Mesodermal cell (in vitro differentiated cells): Measurements from ENCODE around the gene EXOC3L1.

Experiments
- H3K27ac ChIP-seq: 2 replicates; pipeline ENCODE4 v1.7.0; 2013; ENCODE audit warnings: mild to moderate bottlenecking, low read depth, low read length, moderate library complexity; ENCODE audit not compliant: severe bottlenecking
- H3K36me3 ChIP-seq: 2 replicates; pipeline ENCODE4 v1.7.1; 2013; ENCODE audit warnings: mild to moderate bottlenecking, low read length, moderate library complexity; ENCODE audit not compliant: control insufficient read depth, insufficient read depth
- H3K4me1 ChIP-seq: one replicate; pipeline ENCODE4 v1.7.1; 2013; ENCODE audit warnings: mild to moderate bottlenecking, low read length; ENCODE audit not compliant: insufficient read depth, control insufficient read depth, poor library complexity, severe bottlenecking
- H3K4me3 ChIP-seq: 2 replicates; pipeline ENCODE4 v1.7.0; 2013; ENCODE audit warnings: low read length, control low read depth, mild to moderate bottlenecking; ENCODE audit not compliant: insufficient read depth, poor library complexity, severe bottlenecking; ENCODE audit errors: extremely low read depth
- H3K9me3 ChIP-seq: 2 replicates; pipeline ENCODE4 v1.7.1; 2013; ENCODE audit warnings: mild to moderate bottlenecking, low read length, moderate library complexity; ENCODE audit not compliant: control insufficient read depth
- WGBS, 2 experiments: methylation state at CpG; one replicate each; pipeline ENCODE4 v1.1.5; 2013; ENCODE audit warnings: missing lambda C conversion rate in 2 of 2; ENCODE audit not compliant: insufficient coverage in 2 of 2; 5-methylcytosine and 5-hydroxymethylcytosine counted together

EXOC3L1 gene

GRCh38 chr16:67150047-67150832 lies 39.7 kb downstream of the EXOC3L1 start:
- peak overlapping the region; percentile 56 for H3K4me3 ChIP-seq
- H3K4me1 ChIP-seq = no peaks in the 10 kb centered on the region
- H3K36me3 ChIP-seq = peaks cover 45% of the 10 kb centered on the region
- H3K27ac ChIP-seq = peak overlapping the region; percentile 53
- 19 to 21% methylated on average over 68 to 90 of the region's 94 CpGs for WGBS, 2 experiments
- H3K9me3 ChIP-seq = no peaks in the 10 kb centered on the region

- no peak overlapping the region for H3K4me3 ChIP-seq
- H3K27ac ChIP-seq = no peak overlapping the region
- 85 to 89% methylated on average over 77 of the region's 77 CpGs for WGBS, 2 experiments
- H3K4me1 ChIP-seq = no peaks in the 10 kb centered on the region
- H3K36me3 ChIP-seq = peaks cover 53% of the 10 kb centered on the region
- H3K9me3 ChIP-seq = no peaks in the 10 kb centered on the region
These were observed 40.5 kb downstream of the EXOC3L1 start for GRCh38 chr16:67149276-67150046.

DNA sequence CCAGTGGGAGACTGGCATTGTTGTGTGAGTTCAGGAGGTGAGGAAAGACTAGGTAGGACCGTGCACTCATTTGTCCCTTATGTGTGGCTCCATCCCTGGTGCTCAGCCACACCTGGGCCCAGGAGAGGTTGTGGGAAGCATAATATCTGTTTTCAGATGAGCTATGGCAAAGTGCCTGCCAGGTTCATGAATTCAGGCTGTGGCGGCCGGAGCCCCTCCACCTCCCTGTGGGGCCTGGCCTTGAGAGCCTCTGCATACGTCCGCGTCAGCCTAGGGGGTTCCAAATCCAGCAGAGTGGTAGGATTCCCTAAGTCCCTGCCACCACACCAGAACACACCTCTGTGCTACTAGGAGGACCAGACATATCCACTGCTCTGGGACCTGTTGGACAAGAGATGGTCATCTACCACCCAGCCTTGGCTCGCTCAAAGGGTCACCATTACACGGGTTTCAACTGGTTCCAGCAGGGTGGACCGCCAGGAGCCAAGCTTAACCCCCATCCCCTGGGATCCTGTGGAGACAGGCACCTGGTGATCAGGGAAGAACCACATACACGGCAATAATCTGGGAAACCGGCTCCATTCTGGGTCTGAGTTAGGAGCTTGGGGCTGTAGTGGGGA lies 41.2 kb downstream of the EXOC3L1 start:
- Histone ChIP-seq H3K9me3 (no peaks in the 10 kb centered on the region), H3K4me3 (no peak overlapping the region), H3K4me1 (no peaks in the 10 kb centered on the region), H3K27ac (no peak overlapping the region), H3K36me3 (peaks cover 59% of the 10 kb centered on the region)
- WGBS, 2 experiments = 97% methylated on average over 8 to 10 of the region's 11 CpGs

- H3K36me3 ChIP-seq = peaks cover 63% of the 10 kb centered on the region
- H3K4me1 ChIP-seq = no peaks in the 10 kb centered on the region
- H3K4me3 ChIP-seq = no peak overlapping the region
- H3K27ac ChIP-seq = no peak overlapping the region
- WGBS, 2 experiments = 93 to 100% methylated on average over 2 of the region's 2 CpGs
- no peaks in the 10 kb centered on the region for H3K9me3 ChIP-seq
These were observed 41.7 kb downstream of the EXOC3L1 start for GRCh38 chr16:67148221-67148620.

- H3K4me3 ChIP-seq = no peak overlapping the region
- no peaks in the 10 kb centered on the region for H3K4me1 ChIP-seq
- H3K9me3 ChIP-seq = no peaks in the 10 kb centered on the region
- 85 to 98% methylated on average over 4 of the region's 4 CpGs for WGBS, 2 experiments
- peaks cover 70% of the 10 kb centered on the region for H3K36me3 ChIP-seq
- no peak overlapping the region for H3K27ac ChIP-seq
These were observed 42.3 kb downstream of the EXOC3L1 start for GRCh38 chr16:67147437-67148140.

GRCh38 chr16:67146523-67147357 lies 43.2 kb downstream of the EXOC3L1 start:
- no peaks in the 10 kb centered on the region for H3K4me1 ChIP-seq
- WGBS, 2 experiments = 95 to 96% methylated on average over 5 to 6 of the region's 7 CpGs
- H3K9me3 ChIP-seq = no peaks in the 10 kb centered on the region
- no peak overlapping the region for H3K27ac ChIP-seq
- H3K36me3 ChIP-seq = peaks cover 78% of the 10 kb centered on the region
- H3K4me3 ChIP-seq = no peak overlapping the region

- H3K36me3 ChIP-seq = peaks cover 88% of the 10 kb centered on the region
- H3K27ac ChIP-seq = no peak overlapping the region
- no CpG with 5 or more reads among the region's 2 CpGs for WGBS, 2 experiments
- H3K4me3 ChIP-seq = no peak overlapping the region
- no peaks in the 10 kb centered on the region for H3K4me1 ChIP-seq
- H3K9me3 ChIP-seq = no peaks in the 10 kb centered on the region
These were observed 44.2 kb downstream of the EXOC3L1 start for GRCh38 chr16:67145746-67146145.

GRCh38 chr16:67144943-67145342 lies 45.0 kb downstream of the EXOC3L1 start:
- Histone ChIP-seq H3K4me1 (no peaks in the 10 kb centered on the region), H3K9me3 (no peaks in the 10 kb centered on the region), H3K27ac (no peak overlapping the region), H3K36me3 (peaks cover 96% of the 10 kb centered on the region), H3K4me3 (no peak overlapping the region)
- 90 to 100% methylated on average over 2 of the region's 2 CpGs for WGBS, 2 experiments

DNA sequence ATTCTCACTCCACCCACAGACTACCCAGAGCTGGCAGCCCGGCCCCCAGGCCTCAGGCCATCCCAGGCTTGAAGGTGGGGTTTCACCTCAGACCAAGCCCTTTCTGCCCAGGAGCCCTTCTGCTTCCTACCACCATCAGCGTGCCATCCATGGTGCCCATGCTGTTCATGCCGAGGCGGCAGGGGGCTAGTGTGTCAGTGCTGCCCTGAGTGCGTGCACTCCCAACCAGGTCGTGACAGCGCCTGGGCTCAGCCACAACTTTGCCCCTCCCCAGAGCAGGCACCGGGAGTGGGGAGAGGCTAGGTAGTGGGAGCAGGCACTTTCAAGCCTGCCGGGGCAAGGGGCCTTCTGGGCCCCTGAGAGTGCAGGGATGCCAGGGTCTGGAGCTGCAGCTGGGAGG lies 47.6 kb downstream of the EXOC3L1 start:
- no peaks in the 10 kb centered on the region for H3K9me3 ChIP-seq
- no peaks in the 10 kb centered on the region for H3K4me1 ChIP-seq
- H3K36me3 ChIP-seq = peaks cover 94% of the 10 kb centered on the region
- no peak overlapping the region for H3K27ac ChIP-seq
- no peak overlapping the region for H3K4me3 ChIP-seq
- WGBS, 2 experiments = 92 to 100% methylated on average over 2 to 5 of the region's 9 CpGs

- H3K9me3 ChIP-seq = no peaks in the 10 kb centered on the region
- no peak overlapping the region for H3K4me3 ChIP-seq
- H3K36me3 ChIP-seq = peaks cover 94% of the 10 kb centered on the region
- no peaks in the 10 kb centered on the region for H3K4me1 ChIP-seq
- no peak overlapping the region for H3K27ac ChIP-seq
- 94 to 96% methylated on average over 13 of the region's 13 CpGs for WGBS, 2 experiments
These were observed 48.5 kb downstream of the EXOC3L1 start for GRCh38 chr16:67141391-67141790.
